ENCODE results near the gene EDC3. TPM values are rescaled to one million over a fixed set of nuclear protein-coding genes. Genes with fewer than 3 reads are reported as not detected.
"Not testable (repeated sequence)": the region's sequence is repeated elsewhere in the genome, so short reads cannot be mapped to it uniquely, and the experiment has no call there.

Gene EDC3
- total RNA-seq, 1 donor = 19.4 TPM

- DNase-seq (ENCODE audit: low read depth in 2 of 3, low spot score in 2 of 3) = peak in 1 of 3 donors; percentile 29
Observed at GRCh38 chr15:74653426-74654102, 42.3 kb downstream of the EDC3 start.

GRCh38 chr15:74651242-74651741 lies 44.5 kb downstream of the EDC3 start:
- DNase-seq (ENCODE audit: low read depth in 2 of 3, low spot score in 2 of 3) = no peak

GRCh38 chr15:74648051-74648842 lies 47.6 kb downstream of the EDC3 start:
- DNase-seq (ENCODE audit: low read depth in 2 of 3, low spot score in 2 of 3) = no peak

- no peak for DNase-seq (ENCODE audit: low read depth in 2 of 3, low spot score in 2 of 3)
Observed at GRCh38 chr15:74646480-74646879, 49.3 kb downstream of the EDC3 start.

- DNase-seq (ENCODE audit: low read depth in 2 of 3, low spot score in 2 of 3) = no peak
Observed at GRCh38 chr15:74643665-74644204, 52.1 kb downstream of the EDC3 start.

GRCh38 chr15:74642734-74643664 lies 52.8 kb downstream of the EDC3 start:
- peak in 2 of 3 donors; percentile 37 to 75 for DNase-seq (ENCODE audit: low read depth in 2 of 3, low spot score in 2 of 3)

GRCh38 chr15:74642348-74642733 lies 53.5 kb downstream of the EDC3 start:
- DNase-seq (ENCODE audit: low read depth in 2 of 3, low spot score in 2 of 3) = no peak

GRCh38 chr15:74641151-74641550 lies 54.7 kb downstream of the EDC3 start:
- DNase-seq (ENCODE audit: low read depth in 2 of 3, low spot score in 2 of 3) = no peak

GRCh38 chr15:74636984-74637383 lies 58.8 kb downstream of the EDC3 start:
- DNase-seq (ENCODE audit: low read depth in 2 of 3, low spot score in 2 of 3) = no peak

- DNase-seq (ENCODE audit: low read depth in 2 of 3, low spot score in 2 of 3) = peak; percentile 51 to 82 (median 70)
Observed at GRCh38 chr15:74635228-74635627, 60.6 kb downstream of the EDC3 start.

- DNase-seq (ENCODE audit: low read depth in 2 of 3, low spot score in 2 of 3) = no peak
Observed at GRCh38 chr15:74633781-74634180, 62.0 kb downstream of the EDC3 start.

- DNase-seq (ENCODE audit: low read depth in 2 of 3, low spot score in 2 of 3) = no peak
Observed at GRCh38 chr15:74632601-74633000, 63.2 kb downstream of the EDC3 start.

- peak in 2 of 3 donors; percentile 48 to 55 for DNase-seq (ENCODE audit: low read depth in 2 of 3, low spot score in 2 of 3)
Observed at GRCh38 chr15:74631935-74632560, 63.8 kb downstream of the EDC3 start.

- DNase-seq (ENCODE audit: low read depth in 2 of 3, low spot score in 2 of 3) = no peak
Observed at GRCh38 chr15:74631408-74631807, 64.4 kb downstream of the EDC3 start.

GRCh38 chr15:74631087-74631385 lies 64.8 kb downstream of the EDC3 start:
- no peak for DNase-seq (ENCODE audit: low read depth in 2 of 3, low spot score in 2 of 3)

- no peak for DNase-seq (ENCODE audit: low read depth in 2 of 3, low spot score in 2 of 3)
Observed at GRCh38 chr15:74630284-74631086, 65.3 kb downstream of the EDC3 start.

- not testable (repeated sequence) for DNase-seq (ENCODE audit: low read depth in 2 of 3, low spot score in 2 of 3)
Observed at GRCh38 chr15:74629696-74630095, 66.1 kb downstream of the EDC3 start.

GRCh38 chr15:74628949-74629348 lies 66.9 kb downstream of the EDC3 start:
- no peak for DNase-seq (ENCODE audit: low read depth in 2 of 3, low spot score in 2 of 3)

- no peak for DNase-seq (ENCODE audit: low read depth in 2 of 3, low spot score in 2 of 3)
Observed at GRCh38 chr15:74628199-74628598, 67.6 kb downstream of the EDC3 start.
